ENCODE results near the gene C19orf38.

DNA sequence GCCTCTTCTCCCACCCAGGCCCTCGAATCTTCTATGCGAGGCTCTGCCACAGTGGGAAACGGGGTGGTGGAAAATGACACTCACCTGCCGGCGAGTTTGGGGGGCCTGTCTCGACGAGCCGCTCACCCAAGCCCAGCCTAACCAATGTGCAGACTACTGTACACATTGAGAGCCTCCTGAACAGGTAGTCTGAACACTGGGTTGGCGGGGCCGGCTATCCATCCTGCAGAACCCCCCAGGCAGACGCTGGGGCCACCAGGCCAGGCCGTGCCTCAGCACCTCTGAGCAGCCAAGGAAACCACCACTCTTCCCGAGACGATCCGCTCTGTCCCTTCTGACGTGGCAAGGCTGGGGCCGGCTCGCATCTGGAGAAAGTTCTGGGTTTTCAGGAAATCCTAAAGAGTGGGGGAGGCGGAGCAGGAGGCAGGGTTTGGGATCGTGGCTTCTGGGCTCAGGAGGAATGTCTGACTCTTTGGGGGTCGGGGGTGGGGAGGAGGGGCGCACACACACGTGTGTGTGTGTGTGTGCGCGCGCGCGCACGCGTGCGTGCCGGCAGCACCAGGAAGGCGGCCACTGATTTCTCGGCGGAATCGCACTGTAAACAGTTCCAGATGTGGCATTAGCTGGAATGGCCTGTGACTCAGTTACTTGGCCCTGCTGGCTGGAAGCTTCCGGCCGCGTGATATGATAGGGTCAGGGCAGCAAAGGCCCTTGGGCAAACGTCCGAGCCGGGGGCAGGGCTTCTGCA, 30.8 kb upstream of the C19orf38 start:
- TF ChIP-seq, protein P1, sequence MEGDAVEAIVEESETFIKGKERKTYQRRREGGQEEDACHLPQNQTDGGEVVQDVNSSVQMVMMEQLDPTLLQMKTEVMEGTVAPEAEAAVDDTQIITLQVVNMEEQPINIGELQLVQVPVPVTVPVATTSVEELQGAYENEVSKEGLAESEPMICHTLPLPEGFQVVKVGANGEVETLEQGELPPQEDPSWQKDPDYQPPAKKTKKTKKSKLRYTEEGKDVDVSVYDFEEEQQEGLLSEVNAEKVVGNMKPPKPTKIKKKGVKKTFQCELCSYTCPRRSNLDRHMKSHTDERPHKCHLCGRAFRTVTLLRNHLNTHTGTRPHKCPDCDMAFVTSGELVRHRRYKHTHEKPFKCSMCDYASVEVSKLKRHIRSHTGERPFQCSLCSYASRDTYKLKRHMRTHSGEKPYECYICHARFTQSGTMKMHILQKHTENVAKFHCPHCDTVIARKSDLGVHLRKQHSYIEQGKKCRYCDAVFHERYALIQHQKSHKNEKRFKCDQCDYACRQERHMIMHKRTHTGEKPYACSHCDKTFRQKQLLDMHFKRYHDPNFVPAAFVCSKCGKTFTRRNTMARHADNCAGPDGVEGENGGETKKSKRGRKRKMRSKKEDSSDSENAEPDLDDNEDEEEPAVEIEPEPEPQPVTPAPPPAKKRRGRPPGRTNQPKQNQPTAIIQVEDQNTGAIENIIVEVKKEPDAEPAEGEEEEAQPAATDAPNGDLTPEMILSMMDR (IDR thresholded peaks at IDR 0.05), result no peak
- no peak for TF ChIP-seq ZFX (IDR thresholded peaks at IDR 0.05; ENCODE audit: borderline replicate concordance)
